Aorta (tissue), 5 donors: ENCODE measurements around the gene MISFA. TPM values are rescaled to one million over a fixed set of nuclear protein-coding genes. Genes with fewer than 3 reads are reported as not detected.

ENCODE experiments used
- ATAC-seq: fragments of 200-7000 bp; cut with Tn5 transposase; one replicate; pipeline ENCODE4 v1.9.1; 2022; ENCODE audit warnings: moderate library complexity; ENCODE audit not compliant: low FRiP score
- DNase-seq, 2 donors: peaks; one replicate each; pipeline ENCODE4 v3.0.0-alpha.2; 2020
- H3K27ac ChIP-seq, 2 donors: one replicate each; pipeline ENCODE4 v1.5.1; 2013; ENCODE audit warnings: low read length in 2 of 2, mild to moderate bottlenecking in 2 of 2, moderate library complexity in 2 of 2, control low read depth in 1 of 2, inconsistent platforms in 1 of 2, low read depth in 1 of 2
- H3K27me3 ChIP-seq, 2 donors: one replicate each; pipeline ENCODE4 v1.6.1; 2013; ENCODE audit warnings: control low read depth in 1 of 2, low read length in 1 of 2, mild to moderate bottlenecking in 1 of 2, moderate library complexity in 1 of 2; ENCODE audit not compliant: insufficient read depth in 2 of 2, control insufficient read depth in 1 of 2
- H3K36me3 ChIP-seq, 2 donors: one replicate each; pipeline ENCODE4 v1.6.1; 2013; ENCODE audit warnings: control low read depth in 1 of 2, low read length in 1 of 2, mild to moderate bottlenecking in 1 of 2; ENCODE audit not compliant: insufficient read depth in 2 of 2, control insufficient read depth in 1 of 2
- H3K4me1 ChIP-seq, 2 donors: one replicate each; pipeline ENCODE4 v1.6.1; 2013; ENCODE audit warnings: low read length in 2 of 2, control low read depth in 1 of 2, mild to moderate bottlenecking in 1 of 2, moderate library complexity in 1 of 2; ENCODE audit not compliant: insufficient read depth in 2 of 2, control insufficient read depth in 1 of 2
- H3K4me3 ChIP-seq, 2 donors: one replicate each; pipeline ENCODE4 v1.5.1; 2013; ENCODE audit warnings: low read length in 2 of 2, control low read depth in 1 of 2, mild to moderate bottlenecking in 1 of 2
- H3K9me3 ChIP-seq: one replicate; pipeline ENCODE4 v1.6.1; 2013; ENCODE audit warnings: mild to moderate bottlenecking, low read length; ENCODE audit not compliant: control insufficient read depth
- WGBS, 2 donors: extraction: QIAGEN DNeasy Blood & Tissue Kit; methylation state at CpG; one replicate each; pipeline ENCODE4 v1.1.7; 2013; 5-methylcytosine and 5-hydroxymethylcytosine counted together
- intact Hi-C, 2 donors: fragments of 100-400 bp; cut with DNase I; formaldehyde crosslinking; loops; one replicate each; pipeline versions ENCODE4 v1.14.2 to v1.15.0; 2022
- polyA plus RNA-seq, 2 donors: library from polyadenylated mRNA; stranded (reverse); fragments of 200-250 nt; gene quantifications; one replicate each; pipeline ENCODE4 v1.2.3, GENCODE V29; 2013
- total RNA-seq, 2 donors: library from RNA; stranded (reverse); fragmentation: NEBNext Ultra II Directional; extraction: Animal tissue kit (Norgen Biotek cat#: 25700); gene quantifications; one replicate each; pipeline ENCODE4 v1.2.1, GENCODE V29; 2021
- donor health status: healthy with polysubstance abuse.
- donor health status: Bipolar disorder and iron deficiency.
- donor health status: DM: no; HTN: no; CAD: no.
- donor health status: DM: no; HTN: no; CAD: no.
- donor health status: DM: yes; HTN: yes; CAD: no.

MISFA gene
- total and polyA plus RNA-seq, 4 donors, result 0.95 to 6.6 (median 1.8) TPM; not detected in 1

DNA sequence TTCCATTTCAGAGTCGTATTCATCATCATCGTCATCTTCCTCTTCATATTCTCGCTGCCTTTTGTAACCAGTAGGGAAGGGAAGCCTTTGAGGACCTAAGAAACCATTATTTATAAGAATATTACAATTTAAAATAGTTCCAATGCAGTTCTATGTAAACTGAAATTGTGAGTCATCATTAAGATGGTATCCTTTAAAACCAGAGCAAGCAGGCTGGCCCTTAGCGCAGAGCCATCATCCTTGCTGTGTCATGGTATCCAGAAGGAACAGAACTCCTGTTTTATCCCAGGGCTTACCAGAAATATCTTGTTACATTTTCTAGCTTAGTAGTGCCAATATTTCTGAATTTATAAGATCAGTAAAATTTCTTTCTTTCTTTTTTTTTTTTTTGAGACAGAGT, 12.8 kb downstream of the MISFA start:
- H3K4me3 ChIP-seq, result no peak overlapping the region
- DNase-seq (no peak), ATAC-seq (no peak)
- no peak overlapping the region for H3K27ac ChIP-seq
- H3K4me1 ChIP-seq, result no peaks in the 10 kb centered on the region
- H3K36me3 ChIP-seq, result peaks cover 0 to 6% of the 10 kb centered on the region in 2 donors
- H3K9me3 ChIP-seq, result no peaks in the 10 kb centered on the region
- intact Hi-C loops, result loop anchor here in 1 of 2 donors (10.0 kb wide), 1 partner anchor 288 kb away; the partner anchor contains the start of genes GTF2H1 and HPS5
- no peaks in the 10 kb centered on the region for H3K27me3 ChIP-seq
- WGBS, 2 donors, result 84 to 96% methylated on average over 4 of the region's 4 CpGs

DNA sequence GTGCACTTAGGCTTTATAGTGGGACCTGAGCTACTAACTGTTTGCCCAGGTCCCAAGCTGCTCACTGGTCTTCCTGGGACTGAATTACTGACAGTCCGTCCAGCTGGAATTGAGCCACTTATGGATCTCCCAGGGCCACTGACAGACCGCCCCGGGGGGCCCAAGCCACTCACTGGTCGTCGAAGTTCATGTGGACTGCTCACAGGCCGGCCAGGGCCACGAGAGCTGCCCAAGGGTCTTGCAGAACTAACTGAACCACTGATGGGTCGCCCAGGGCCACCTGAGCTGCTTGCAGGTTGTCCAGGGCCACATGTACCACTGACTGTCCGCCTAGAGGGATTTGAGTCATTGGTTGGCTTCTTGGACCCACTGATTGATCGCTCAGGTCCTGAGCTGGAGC, 15.1 kb downstream of the MISFA start:
- peaks cover 0 to 3% of the 10 kb centered on the region in 2 donors for H3K36me3 ChIP-seq
- DNase-seq, result no peak
- no peaks in the 10 kb centered on the region for H3K27me3 ChIP-seq
- intact Hi-C loops, result loop anchor here in 1 of 2 donors (10.0 kb wide), 1 partner anchor 290 kb away; the partner anchor contains the start of genes GTF2H1 and HPS5
- no peak overlapping the region for H3K27ac ChIP-seq
- 94 to 97% methylated on average over 10 of the region's 10 CpGs for WGBS, 2 donors
- H3K9me3 ChIP-seq, result no peaks in the 10 kb centered on the region
- H3K4me3 ChIP-seq, result no peak overlapping the region
- H3K4me1 ChIP-seq, result peaks cover 0 to 1% of the 10 kb centered on the region in 2 donors
- no peak for ATAC-seq

DNA sequence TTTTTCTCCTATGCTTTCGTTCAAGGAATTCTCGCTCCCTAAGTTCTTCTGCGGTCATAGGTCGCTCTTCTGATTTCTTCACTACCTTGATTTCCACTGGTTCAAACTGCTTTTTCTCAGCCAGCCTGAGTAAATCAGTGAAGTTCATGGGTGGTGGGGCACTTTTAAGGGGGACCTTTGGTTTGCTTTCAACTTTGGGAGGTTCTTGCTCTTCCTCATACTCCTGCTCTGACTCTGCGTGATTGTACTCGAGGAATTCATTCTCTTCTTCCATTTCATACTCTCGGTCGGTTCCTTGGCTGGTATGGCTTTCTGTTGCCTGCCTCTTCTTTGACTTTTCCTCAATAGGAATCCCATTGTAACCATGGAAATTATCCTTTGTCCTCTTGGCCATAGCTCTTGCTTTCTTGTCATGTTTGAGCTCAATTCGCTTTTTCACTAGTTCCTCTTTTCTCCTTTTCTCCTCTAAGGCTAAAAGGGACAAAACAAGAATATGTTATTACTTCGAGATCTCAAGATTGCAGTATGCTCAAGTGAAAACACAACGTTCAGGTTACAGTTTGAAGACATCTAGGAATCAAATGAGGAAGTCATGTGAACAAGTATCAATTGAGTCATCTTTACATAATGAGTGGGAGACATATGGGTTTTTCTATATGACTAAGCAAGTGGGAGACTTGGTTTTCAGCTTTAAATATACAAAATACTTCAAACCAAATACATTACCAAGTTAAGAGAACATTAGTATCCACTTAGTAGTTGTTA, 16.2 kb downstream of the MISFA start:
- Histone ChIP-seq H3K36me3 (peaks cover 0 to under 1% of the 10 kb centered on the region in 2 donors), H3K27me3 (no peaks in the 10 kb centered on the region), H3K9me3 (no peaks in the 10 kb centered on the region), H3K4me1 (peaks cover 0 to 1% of the 10 kb centered on the region in 2 donors), H3K4me3 (no peak overlapping the region), H3K27ac (no peak overlapping the region)
- intact Hi-C loops, result loop anchor here in 1 of 2 donors (10.0 kb wide), 1 partner anchor 291 kb away; the partner anchor contains the start of genes GTF2H1 and HPS5
- WGBS, 2 donors, result 93% methylated on average over 11 of the region's 11 CpGs
- DNase-seq, result no peak
- no peak for ATAC-seq

DNA sequence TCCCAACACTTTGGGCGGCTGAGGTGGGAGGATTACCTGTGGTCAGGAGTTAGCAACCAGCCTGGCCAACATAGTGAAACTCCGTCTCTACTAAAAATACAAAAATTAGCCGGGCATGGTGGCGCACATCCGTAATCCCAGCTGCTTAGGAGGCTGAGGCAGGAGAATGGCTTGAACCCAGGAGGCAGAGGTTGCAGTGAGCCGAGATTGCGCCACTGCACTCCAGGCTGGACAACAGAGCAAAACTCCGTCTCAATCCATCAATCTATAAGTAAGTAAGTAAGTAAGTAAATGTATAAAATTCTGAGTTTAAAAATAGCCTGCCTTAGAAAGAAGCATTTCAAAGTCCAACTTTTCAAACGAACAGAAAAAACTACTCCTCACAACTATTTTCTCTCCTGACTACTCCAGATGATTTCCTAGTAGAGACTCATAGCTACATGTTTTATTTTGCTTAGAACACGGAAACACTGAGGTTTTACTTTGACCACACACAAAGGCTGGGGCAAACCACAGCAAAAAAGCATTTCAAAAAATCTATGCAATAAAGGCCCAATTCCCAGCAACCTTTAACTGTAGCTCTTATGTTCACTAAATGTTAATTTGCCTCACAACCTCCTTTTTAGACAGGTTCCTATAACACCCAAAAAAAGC, 18.2 kb downstream of the MISFA start:
- Histone ChIP-seq H3K4me3 (peak overlapping the region in 1 of 2 donors; percentile 55), H3K4me1 (peaks cover 0 to 1% of the 10 kb centered on the region in 2 donors), H3K27me3 (no peaks in the 10 kb centered on the region), H3K36me3 (no peaks in the 10 kb centered on the region), H3K27ac (peak overlapping the region; percentile 46 to 54), H3K9me3 (no peaks in the 10 kb centered on the region)
- ATAC-seq (peak; percentile 68), DNase-seq (no peak)
- 26 to 47% methylated on average over 10 of the region's 10 CpGs for WGBS, 2 donors
- intact Hi-C loops, result loop anchor here in 1 of 2 donors (10.0 kb wide), 1 partner anchor 293 kb away; the partner anchor contains the start of genes GTF2H1 and HPS5

DNA sequence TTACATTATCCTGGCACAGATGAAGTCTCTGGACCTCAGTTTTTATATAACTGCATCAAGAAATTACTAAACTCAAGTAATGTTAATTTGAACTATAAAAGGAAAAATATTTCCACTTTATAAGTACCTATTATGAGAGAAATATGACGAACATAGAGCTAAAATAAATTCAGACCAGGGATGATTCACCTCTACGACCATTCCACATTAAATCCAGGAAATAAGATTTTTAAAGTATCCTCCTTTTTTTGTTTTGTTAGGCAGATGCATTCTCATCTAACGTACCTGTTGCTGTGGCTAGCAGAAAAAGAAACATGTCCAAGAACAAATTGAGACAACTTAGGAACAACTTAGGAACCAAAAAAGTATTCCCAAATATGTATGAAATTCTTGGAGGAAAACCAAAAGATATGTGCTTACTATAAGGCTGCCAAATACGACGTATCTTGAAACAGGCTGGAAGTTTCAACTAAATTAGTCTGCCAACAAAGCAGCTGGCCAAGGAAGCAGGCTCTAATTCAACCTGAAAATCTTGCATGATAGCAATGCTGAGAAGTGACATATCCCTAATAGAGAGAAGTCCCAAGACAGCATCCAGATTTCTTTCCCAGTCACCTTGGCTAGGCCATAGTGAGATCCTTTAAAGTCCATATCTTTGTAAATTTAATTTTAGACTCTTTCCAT, 18.9 kb downstream of the MISFA start:
- Histone ChIP-seq H3K9me3 (no peaks in the 10 kb centered on the region), H3K27ac (peak overlapping the region; percentile 34 to 49), H3K27me3 (no peaks in the 10 kb centered on the region), H3K36me3 (no peaks in the 10 kb centered on the region), H3K4me3 (peak overlapping the region in 1 of 2 donors; percentile 55), H3K4me1 (peaks cover 0 to 1% of the 10 kb centered on the region in 2 donors)
- ATAC-seq (peak; percentile 50), DNase-seq (no peak)
- WGBS, 2 donors, result 2 to 3% methylated on average over 5 of the region's 5 CpGs
- intact Hi-C loops, result loop anchor here in 1 of 2 donors (10.0 kb wide), 1 partner anchor 294 kb away; the partner anchor contains the start of genes GTF2H1 and HPS5

DNA sequence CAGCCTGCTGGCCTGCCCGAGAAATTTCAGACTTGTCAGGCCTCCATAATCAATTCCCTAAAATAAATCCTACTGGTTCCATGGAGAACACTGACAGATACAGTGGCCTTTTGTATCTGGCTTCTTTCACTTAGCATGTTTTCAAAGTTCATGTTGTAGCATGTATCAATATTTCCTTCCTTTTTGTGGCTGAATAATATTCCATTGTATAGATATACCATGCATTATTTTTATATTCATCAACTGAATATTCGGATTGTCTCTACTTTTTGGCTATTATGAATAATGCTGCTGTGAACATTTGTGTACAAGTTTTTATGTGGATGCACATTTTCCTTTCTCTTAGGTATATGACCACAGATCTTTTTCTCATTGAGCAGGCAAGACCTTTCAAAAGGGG, 24.1 kb downstream of the MISFA start:
- 94 to 99% methylated on average over 2 of the region's 2 CpGs for WGBS, 2 donors
- H3K4me1 ChIP-seq, result peaks cover 0 to 1% of the 10 kb centered on the region in 2 donors
- no peaks in the 10 kb centered on the region for H3K36me3 ChIP-seq
- no peak overlapping the region for H3K27ac ChIP-seq
- H3K4me3 ChIP-seq, result no peak overlapping the region
- H3K27me3 ChIP-seq, result no peaks in the 10 kb centered on the region
- DNase-seq, result no peak
- intact Hi-C loops, result no loop called here
- no peak for ATAC-seq
- no peaks in the 10 kb centered on the region for H3K9me3 ChIP-seq

DNA sequence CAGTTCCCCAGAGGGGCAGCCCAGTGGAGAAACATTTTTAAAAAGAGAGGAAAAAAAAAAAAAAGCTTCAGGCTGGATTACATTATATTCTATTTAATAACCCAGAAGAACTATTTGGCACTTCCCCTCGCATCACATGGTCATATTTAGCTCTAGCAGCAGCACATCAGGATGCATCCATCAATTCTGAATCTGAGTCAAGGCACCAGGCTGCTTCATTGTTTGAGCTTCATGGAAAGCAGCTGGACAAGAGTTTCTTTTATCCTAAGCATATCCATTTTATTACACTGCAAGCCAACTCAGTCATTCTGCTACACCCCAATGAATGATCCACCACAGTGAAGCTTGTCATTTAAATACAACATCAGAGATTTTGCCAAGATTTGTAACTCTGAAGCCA, 24.6 kb downstream of the MISFA start:
- ATAC-seq (no peak), DNase-seq (no peak)
- Histone ChIP-seq H3K27ac (no peak overlapping the region), H3K4me3 (no peak overlapping the region), H3K27me3 (no peaks in the 10 kb centered on the region), H3K36me3 (no peaks in the 10 kb centered on the region), H3K4me1 (no peaks in the 10 kb centered on the region), H3K9me3 (no peaks in the 10 kb centered on the region)
- WGBS, 2 donors, result 76 to 91% methylated on average over 1 of the region's 1 CpG
- intact Hi-C loops, result no loop called here

DNA sequence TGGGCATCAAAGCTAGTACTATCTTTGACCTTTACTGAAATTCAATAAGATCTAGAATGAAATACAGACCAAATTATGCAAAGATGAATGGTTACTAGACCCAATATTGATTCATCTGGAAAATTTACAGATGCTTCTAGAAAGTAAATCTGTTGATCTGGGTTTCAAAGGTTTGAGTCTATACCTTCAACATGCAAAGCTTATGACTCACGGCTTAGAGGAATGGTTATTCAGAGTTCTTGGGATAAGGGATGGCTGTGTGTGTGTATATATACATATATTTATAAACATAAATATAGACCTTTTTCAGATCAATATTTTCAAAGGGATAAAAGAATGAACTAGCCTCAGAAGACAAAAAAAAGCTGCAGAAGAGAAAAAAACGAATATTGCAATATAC, 33.3 kb downstream of the MISFA start:
- Histone ChIP-seq H3K4me3 (peak overlapping the region in 1 of 2 donors; percentile 84), H3K36me3 (no peaks in the 10 kb centered on the region), H3K27ac (no peak overlapping the region), H3K9me3 (no peaks in the 10 kb centered on the region), H3K4me1 (peaks cover 0 to 3% of the 10 kb centered on the region in 2 donors), H3K27me3 (no peaks in the 10 kb centered on the region)
- DNase-seq, result no peak
- ATAC-seq, result no peak
- intact Hi-C loops, result loop anchor here (5.0 kb wide), 2 partner anchors 46 to 64 kb away; partner anchors contain the start of genes TMEM86A (in 1 of the 2) and UEVLD (in 1 of the 2)
- 36 to 43% methylated on average over 2 of the region's 2 CpGs for WGBS, 2 donors
